ENCODE data around the gene GABPB2. TPM values are rescaled to one million over a fixed set of nuclear protein-coding genes. Genes with fewer than 3 reads are reported as not detected.
A peak's percentile ranks its signal among the peaks of the same experiment; 100 is the strongest.

The GABPB2 gene
- total RNA-seq, 2 experiments from 2014 or later = 17.9 to 19.1 TPM

- Mint-ChIP-seq H3K4me1 (peaks cover 58% of the 10 kb centered on the region), H3K27ac (peak overlapping the region; percentile 32), H3K9me3 (no peaks in the 10 kb centered on the region), H3K36me3 (peaks cover 48% of the 10 kb centered on the region), H3K27me3 (no peaks in the 10 kb centered on the region), H3K4me3 (no peak overlapping the region)
- no peak for DNase-seq
Measured at GRCh38 chr1:151051356-151052009, 19.1 kb upstream of the GABPB2 start.

GRCh38 chr1:151054971-151055547, 15.5 kb upstream of the GABPB2 start:
- peaks cover 53% of the 10 kb centered on the region for H3K4me1 Mint-ChIP-seq
- peak overlapping the region; percentile 95 for H3K27ac Mint-ChIP-seq
- no peak for DNase-seq
- H3K27me3 Mint-ChIP-seq = no peaks in the 10 kb centered on the region
- H3K9me3 Mint-ChIP-seq = no peaks in the 10 kb centered on the region
- H3K36me3 Mint-ChIP-seq = peaks cover 70% of the 10 kb centered on the region
- H3K4me3 Mint-ChIP-seq = peak overlapping the region; percentile 32

DNA sequence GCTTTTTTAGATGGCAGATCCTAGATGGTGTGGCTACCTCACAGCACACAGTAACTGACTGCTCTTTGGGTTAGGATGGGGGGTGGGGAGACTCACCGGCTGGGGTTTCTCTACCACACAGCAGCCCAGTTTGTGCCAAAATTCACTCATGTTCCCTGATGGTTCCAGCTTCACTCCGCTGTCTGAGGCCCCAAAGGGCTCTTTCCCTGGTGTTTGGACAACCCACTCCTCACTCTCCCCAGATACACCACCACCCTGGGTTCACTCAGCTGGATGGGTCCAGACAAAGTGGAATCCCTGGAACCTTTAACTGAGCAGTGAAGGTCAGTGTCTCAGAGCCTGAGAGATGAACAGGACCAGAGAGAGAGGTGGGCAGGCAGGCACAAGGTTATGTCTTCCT, 15.0 kb upstream of the GABPB2 start:
- Mint-ChIP-seq H3K27me3 (no peaks in the 10 kb centered on the region), H3K9me3 (no peaks in the 10 kb centered on the region), H3K4me3 (peak overlapping the region; percentile 96), H3K36me3 (peaks cover 68% of the 10 kb centered on the region), H3K27ac (peak overlapping the region; percentile 95), H3K4me1 (peaks cover 54% of the 10 kb centered on the region)
- no peak for DNase-seq

- no peaks in the 10 kb centered on the region for H3K27me3 Mint-ChIP-seq
- peaks cover 68% of the 10 kb centered on the region for H3K36me3 Mint-ChIP-seq
- H3K9me3 Mint-ChIP-seq = no peaks in the 10 kb centered on the region
- DNase-seq = no peak
- H3K4me1 Mint-ChIP-seq = peaks cover 56% of the 10 kb centered on the region
- H3K4me3 Mint-ChIP-seq = peak overlapping the region; percentile 96
- peak overlapping the region; percentile 95 for H3K27ac Mint-ChIP-seq
Measured at GRCh38 chr1:151056149-151056548, 14.4 kb upstream of the GABPB2 start.

- DNase-seq = no peak
- Mint-ChIP-seq H3K36me3 (peaks cover 53% of the 10 kb centered on the region), H3K4me1 (peaks cover 58% of the 10 kb centered on the region), H3K9me3 (no peaks in the 10 kb centered on the region), H3K27ac (peak overlapping the region; percentile 95), H3K4me3 (peak overlapping the region; percentile 96), H3K27me3 (no peaks in the 10 kb centered on the region)
Measured at GRCh38 chr1:151058692-151059091, 11.9 kb upstream of the GABPB2 start.

- H3K36me3 Mint-ChIP-seq = peaks cover 46% of the 10 kb centered on the region
- peak within 1 kb of the TSS; percentile 95 for H3K27ac Mint-ChIP-seq
- no peaks in the 10 kb centered on the region for H3K27me3 Mint-ChIP-seq
- H3K9me3 Mint-ChIP-seq = no peaks in the 10 kb centered on the region
- DNase-seq = peak; percentile 93
- peak within 1 kb of the TSS; percentile 96 for H3K4me3 Mint-ChIP-seq
- H3K4me1 Mint-ChIP-seq = peaks cover 56% of the 10 kb centered on the region
Measured at GRCh38 chr1:151059109-151060006, 11.2 kb upstream of the GABPB2 start, which contains the start of gene CDC42SE1. Gene CDC42SE1 (minus strand): TSS chr1:151059622. CDS start chr1:151055730, 3,892 bp downstream.

- H3K4me1 Mint-ChIP-seq = peaks cover 50% of the 10 kb centered on the region
- H3K27ac Mint-ChIP-seq = peak within 1 kb of the TSS; percentile 95
- peak within 1 kb of the TSS; percentile 96 for H3K4me3 Mint-ChIP-seq
- peak; percentile 38 for DNase-seq
- peaks cover 40% of the 10 kb centered on the region for H3K36me3 Mint-ChIP-seq
- no peaks in the 10 kb centered on the region for H3K9me3 Mint-ChIP-seq
- no peaks in the 10 kb centered on the region for H3K27me3 Mint-ChIP-seq
Measured at GRCh38 chr1:151060007-151060656, 10.4 kb upstream of the GABPB2 start, which contains the start of gene MLLT11. Gene MLLT11 (plus strand): TSS chr1:151060397. CDS start chr1:151067225, 6,828 bp downstream.

- DNase-seq = no peak
- H3K36me3 Mint-ChIP-seq = peaks cover 32% of the 10 kb centered on the region
- H3K4me3 Mint-ChIP-seq = peak overlapping the region; percentile 96
- H3K27ac Mint-ChIP-seq = peak overlapping the region; percentile 95
- H3K9me3 Mint-ChIP-seq = no peaks in the 10 kb centered on the region
- no peaks in the 10 kb centered on the region for H3K27me3 Mint-ChIP-seq
- peaks cover 43% of the 10 kb centered on the region for H3K4me1 Mint-ChIP-seq
Measured at GRCh38 chr1:151060657-151061421, 9.7 kb upstream of the GABPB2 start.

DNA sequence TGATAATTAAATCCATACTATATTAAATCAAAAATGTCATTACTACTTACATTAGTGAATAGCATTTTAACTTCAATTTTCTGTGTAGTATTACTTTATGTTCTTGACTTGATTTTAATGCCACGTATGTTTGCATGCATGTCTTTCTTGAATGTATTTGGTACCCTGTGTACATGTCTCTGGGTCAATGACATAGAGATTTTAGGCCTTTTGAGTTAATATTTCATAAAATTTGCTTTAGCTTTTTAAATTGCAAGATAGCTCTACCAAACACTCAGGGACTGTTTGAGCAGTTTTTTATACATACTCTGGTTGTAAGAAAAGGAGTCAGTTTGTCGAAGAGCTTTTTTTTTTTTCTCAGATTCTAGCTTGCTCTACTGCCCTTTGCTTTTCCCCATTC, 8.9 kb upstream of the GABPB2 start:
- H3K4me3 Mint-ChIP-seq = peak overlapping the region; percentile 96
- no peak overlapping the region for H3K27ac Mint-ChIP-seq
- peaks cover 27% of the 10 kb centered on the region for H3K36me3 Mint-ChIP-seq
- no peaks in the 10 kb centered on the region for H3K27me3 Mint-ChIP-seq
- H3K9me3 Mint-ChIP-seq = no peaks in the 10 kb centered on the region
- H3K4me1 Mint-ChIP-seq = peaks cover 34% of the 10 kb centered on the region
- no peak for DNase-seq

- DNase-seq = no peak
- no peaks in the 10 kb centered on the region for H3K27me3 Mint-ChIP-seq
- no peak overlapping the region for H3K4me3 Mint-ChIP-seq
- H3K27ac Mint-ChIP-seq = no peak overlapping the region
- H3K36me3 Mint-ChIP-seq = peaks cover 15% of the 10 kb centered on the region
- peaks cover 23% of the 10 kb centered on the region for H3K4me1 Mint-ChIP-seq
- H3K9me3 Mint-ChIP-seq = no peaks in the 10 kb centered on the region
Measured at GRCh38 chr1:151062741-151063371, 7.7 kb upstream of the GABPB2 start.

- Mint-ChIP-seq H3K9me3 (no peaks in the 10 kb centered on the region), H3K4me1 (peaks cover 30% of the 10 kb centered on the region), H3K27me3 (no peaks in the 10 kb centered on the region), H3K27ac (no peak overlapping the region), H3K36me3 (peaks cover 9% of the 10 kb centered on the region), H3K4me3 (no peak overlapping the region)
- no peak for DNase-seq
Measured at GRCh38 chr1:151065089-151065645, 5.4 kb upstream of the GABPB2 start.

DNA sequence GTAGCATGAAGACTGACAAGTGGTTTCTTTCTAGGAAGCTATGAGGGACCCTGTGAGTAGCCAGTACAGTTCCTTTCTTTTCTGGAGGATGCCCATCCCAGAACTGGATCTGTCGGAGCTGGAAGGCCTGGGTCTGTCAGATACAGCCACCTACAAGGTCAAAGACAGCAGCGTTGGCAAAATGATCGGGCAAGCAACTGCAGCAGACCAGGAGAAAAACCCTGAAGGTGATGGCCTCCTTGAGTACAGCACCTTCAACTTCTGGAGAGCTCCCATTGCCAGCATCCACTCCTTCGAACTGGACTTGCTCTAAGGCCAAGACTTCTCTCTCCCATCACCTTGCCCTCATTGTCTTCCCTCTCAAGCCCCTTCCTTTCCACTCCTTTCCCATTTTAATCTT, 3.4 kb upstream of the GABPB2 start:
- peaks cover 4% of the 10 kb centered on the region for H3K27me3 Mint-ChIP-seq
- H3K36me3 Mint-ChIP-seq = peaks cover 11% of the 10 kb centered on the region
- DNase-seq = no peak
- H3K4me3 Mint-ChIP-seq = no peak overlapping the region
- no peaks in the 10 kb centered on the region for H3K9me3 Mint-ChIP-seq
- peaks cover 24% of the 10 kb centered on the region for H3K4me1 Mint-ChIP-seq
- no peak overlapping the region for H3K27ac Mint-ChIP-seq

DNA sequence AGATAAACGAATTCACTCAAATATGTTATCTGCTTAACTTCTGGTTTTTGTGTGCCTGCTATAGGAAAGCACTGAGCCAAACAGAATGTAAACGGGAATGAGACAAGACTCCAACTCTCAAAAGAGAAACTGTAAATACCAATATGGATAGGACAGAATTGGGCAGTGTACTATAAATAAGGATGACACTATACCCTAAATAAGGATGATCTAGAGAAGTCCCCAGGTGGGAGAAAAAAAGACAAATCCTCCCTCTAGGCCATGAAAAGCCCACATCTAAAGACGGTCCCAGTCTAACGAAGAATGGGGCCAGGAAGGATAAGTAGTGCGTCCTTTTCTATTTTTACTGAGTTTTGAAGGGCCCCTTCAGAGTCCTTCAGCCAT, 1.5 kb upstream of the GABPB2 start:
- Mint-ChIP-seq H3K4me1 (peaks cover 23% of the 10 kb centered on the region), H3K4me3 (peak overlapping the region; percentile 100), H3K36me3 (peaks cover 14% of the 10 kb centered on the region), H3K9me3 (no peaks in the 10 kb centered on the region), H3K27ac (peak overlapping the region; percentile 100), H3K27me3 (peaks cover 4% of the 10 kb centered on the region)
- no peak for DNase-seq

Measured in activated naive CD8-positive, alpha-beta T cell treated with anti-CD3 and anti-CD28 coated beads for 36 hours (primary cell).